GM21447 (cell line): ENCODE results near the gene HPGDS.
"Not testable (repeated sequence)": the region's sequence is repeated elsewhere in the genome, so short reads cannot be mapped to it uniquely, and the experiment has no call there.

ENCODE experiments used
- ATAC-seq: cut with Tn5 transposase; IDR thresholded peaks from one replicate; pipeline ENCODE4 v1.9.1; 2021; ENCODE audit not compliant: unreplicated experiment

The HPGDS gene

GRCh38 chr4:94332983-94333590, 9.5 kb downstream of the HPGDS start:
- no peak for ATAC-seq

- ATAC-seq, result no peak
These were observed 12.7 kb downstream of the HPGDS start for GRCh38 chr4:94329933-94330332.

GRCh38 chr4:94325835-94326234, 16.8 kb downstream of the HPGDS start:
- no peak for ATAC-seq

- ATAC-seq, result not testable (repeated sequence)
These were observed 22.7 kb downstream of the HPGDS start for GRCh38 chr4:94319927-94320326.

GRCh38 chr4:94307231-94307871, 35.3 kb downstream of the HPGDS start:
- ATAC-seq, result no peak

GRCh38 chr4:94306713-94307112, 35.9 kb downstream of the HPGDS start:
- ATAC-seq, result no peak

- ATAC-seq, result no peak
These were observed 37.0 kb downstream of the HPGDS start for GRCh38 chr4:94305466-94306225.

GRCh38 chr4:94304365-94304971, 38.2 kb downstream of the HPGDS start:
- ATAC-seq, result no peak

- no peak for ATAC-seq
These were observed 40.4 kb downstream of the HPGDS start for GRCh38 chr4:94302191-94302590.

GRCh38 chr4:94298725-94299252, 43.8 kb downstream of the HPGDS start:
- ATAC-seq, result no peak

GRCh38 chr4:94295473-94295872, 47.2 kb downstream of the HPGDS start:
- not testable (repeated sequence) for ATAC-seq

GRCh38 chr4:94293981-94294380, 48.7 kb downstream of the HPGDS start:
- ATAC-seq, result not testable (repeated sequence)

GRCh38 chr4:94290245-94290644, 52.4 kb downstream of the HPGDS start:
- no peak for ATAC-seq

GRCh38 chr4:94285666-94286065, 57.0 kb downstream of the HPGDS start:
- no peak for ATAC-seq

GRCh38 chr4:94284889-94285288, 57.7 kb downstream of the HPGDS start:
- ATAC-seq, result peak; percentile 51

GRCh38 chr4:94278781-94279180, 63.9 kb downstream of the HPGDS start:
- ATAC-seq, result no peak

GRCh38 chr4:94277534-94277933, 65.1 kb downstream of the HPGDS start:
- ATAC-seq, result no peak

GRCh38 chr4:94276204-94276603, 66.4 kb downstream of the HPGDS start:
- no peak for ATAC-seq

GRCh38 chr4:94274912-94275311, 67.7 kb downstream of the HPGDS start:
- no peak for ATAC-seq

GRCh38 chr4:94271248-94271647, 71.4 kb downstream of the HPGDS start:
- ATAC-seq, result no peak

- no peak for ATAC-seq
These were observed 75.6 kb downstream of the HPGDS start for GRCh38 chr4:94267037-94267436.
